HG03159 (cell line): ENCODE measurements around the gene STK39.

Experiments used
- ATAC-seq: cut with Tn5 transposase; IDR thresholded peaks from one replicate; pipeline ENCODE4 v1.9.1; 2021; ENCODE audit warnings: mild to moderate bottlenecking, moderate library complexity; ENCODE audit not compliant: unreplicated experiment

The STK39 gene

DNA sequence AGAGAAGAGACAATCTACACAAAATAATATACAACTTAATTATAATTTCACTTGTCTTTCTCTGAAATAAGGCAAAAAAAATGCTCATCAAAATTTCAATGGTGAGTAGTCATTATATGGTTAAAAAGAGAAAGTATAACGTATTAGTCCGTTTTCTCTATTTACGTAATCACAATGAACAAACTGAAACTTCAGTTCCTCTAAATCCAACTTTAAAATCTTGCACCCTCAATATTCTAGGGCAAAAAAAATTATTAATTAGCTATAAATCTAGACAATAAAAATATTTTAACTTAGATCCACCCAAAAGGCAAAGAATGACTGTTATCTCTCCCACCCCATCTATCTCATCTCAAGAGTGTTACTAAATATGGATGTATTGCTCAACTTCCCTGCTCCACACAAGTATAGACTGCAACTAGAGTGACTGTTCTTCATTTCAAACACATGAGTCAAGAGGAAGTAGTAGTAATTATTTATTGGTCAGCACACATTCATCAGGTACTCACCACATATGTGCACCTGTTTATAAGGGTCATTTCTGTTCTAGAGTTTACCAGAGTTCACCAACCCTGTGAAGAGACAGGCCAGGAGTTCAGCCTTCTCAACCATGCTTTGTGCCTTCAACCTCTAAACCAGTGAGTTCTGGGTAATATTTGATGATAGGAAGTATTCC is 36.4 kb downstream of the STK39 start:
- peak; percentile 64 for ATAC-seq

DNA sequence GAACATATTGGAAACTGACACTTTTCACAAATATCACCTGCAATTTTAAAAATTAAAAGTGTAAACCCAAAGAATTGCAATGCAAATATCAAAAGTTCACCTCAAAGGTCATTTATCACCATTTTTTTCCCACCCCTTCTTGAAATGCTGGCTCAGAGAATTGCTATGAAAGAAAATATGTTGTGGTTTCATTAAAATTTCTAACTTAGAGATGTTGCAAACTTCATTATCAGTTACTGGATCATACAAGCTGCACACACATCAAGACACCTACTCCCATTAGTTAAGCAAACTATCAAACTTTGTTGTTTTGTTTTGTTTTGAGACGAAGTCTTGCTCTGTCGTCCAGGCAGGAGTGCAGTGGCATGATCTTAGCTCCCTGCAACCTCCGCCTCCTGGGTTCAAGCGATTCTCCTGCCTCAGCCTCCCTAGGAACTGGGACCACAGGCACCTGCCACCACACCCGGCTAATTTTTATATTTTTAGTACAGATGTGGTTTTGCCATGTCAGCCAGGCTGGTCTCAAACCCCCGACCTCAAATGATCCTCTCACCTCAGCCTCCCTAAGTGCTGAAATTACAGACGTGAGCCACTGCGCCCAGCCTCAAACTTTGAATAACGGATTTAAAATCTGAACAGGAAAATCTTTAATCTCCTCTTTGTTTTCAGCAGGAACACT is 37.0 kb downstream of the STK39 start:
- no peak for ATAC-seq

GRCh38 chr2:168208652-168209051 is 38.7 kb downstream of the STK39 start:
- no peak for ATAC-seq

- no peak for ATAC-seq
These were observed 39.5 kb downstream of the STK39 start for GRCh38 chr2:168207851-168208250.

- ATAC-seq = no peak
These were observed 43.4 kb downstream of the STK39 start for GRCh38 chr2:168203762-168204693.

DNA sequence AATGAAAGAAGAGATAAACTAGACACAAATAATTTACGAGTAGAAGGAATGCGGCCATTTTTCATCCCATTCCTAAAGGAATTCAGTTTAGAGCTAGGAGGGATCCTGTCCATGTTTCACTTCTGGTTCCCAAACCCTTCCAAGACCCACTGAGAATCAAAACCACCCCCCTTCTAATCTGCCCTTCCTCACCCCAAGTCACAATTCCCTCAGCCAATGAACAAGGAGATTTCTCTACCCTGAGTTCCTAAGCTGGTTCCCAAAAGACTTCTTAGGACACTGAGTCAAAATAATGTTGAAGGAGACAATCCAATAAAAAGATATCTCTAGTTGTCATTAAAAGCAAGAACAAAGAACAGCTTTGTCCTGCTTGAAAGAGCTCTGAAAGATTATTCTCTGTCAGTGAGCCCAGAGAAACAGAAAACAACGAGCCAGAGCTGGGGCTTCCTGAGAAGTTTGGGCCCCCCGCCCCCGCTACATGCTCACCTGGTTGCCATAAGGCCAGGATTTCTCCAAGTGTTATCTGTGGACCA is 45.7 kb downstream of the STK39 start:
- ATAC-seq = no peak

DNA sequence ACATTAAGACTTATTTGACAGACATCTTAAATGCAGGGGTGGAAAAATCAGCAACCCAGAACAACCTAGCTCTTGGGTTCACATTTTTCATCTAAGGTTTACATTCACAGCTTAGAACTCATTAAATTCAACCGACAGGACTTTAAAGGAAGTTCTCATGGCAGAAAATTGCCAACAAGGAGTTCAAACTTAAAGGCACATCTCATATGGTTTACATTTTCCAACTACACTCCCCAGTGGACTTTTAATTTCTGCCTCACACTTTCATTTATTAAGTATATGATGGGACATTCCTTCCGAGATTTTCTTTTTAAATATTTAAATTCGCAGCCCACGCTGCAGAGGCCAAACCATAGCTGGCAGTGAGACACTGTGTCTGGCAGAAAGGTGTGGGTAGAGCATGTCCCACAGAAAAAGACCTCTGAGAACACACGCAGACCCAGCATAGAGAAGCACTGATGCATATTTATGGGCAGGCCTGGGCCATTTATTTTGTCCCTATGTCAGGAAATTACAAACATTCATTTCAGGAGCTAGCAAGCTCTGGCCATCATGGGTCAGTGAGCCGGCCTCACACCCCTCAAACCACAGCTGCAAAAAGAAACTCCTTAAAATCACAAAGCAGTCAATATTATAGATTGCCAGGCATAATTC is 46.3 kb downstream of the STK39 start:
- no peak for ATAC-seq

DNA sequence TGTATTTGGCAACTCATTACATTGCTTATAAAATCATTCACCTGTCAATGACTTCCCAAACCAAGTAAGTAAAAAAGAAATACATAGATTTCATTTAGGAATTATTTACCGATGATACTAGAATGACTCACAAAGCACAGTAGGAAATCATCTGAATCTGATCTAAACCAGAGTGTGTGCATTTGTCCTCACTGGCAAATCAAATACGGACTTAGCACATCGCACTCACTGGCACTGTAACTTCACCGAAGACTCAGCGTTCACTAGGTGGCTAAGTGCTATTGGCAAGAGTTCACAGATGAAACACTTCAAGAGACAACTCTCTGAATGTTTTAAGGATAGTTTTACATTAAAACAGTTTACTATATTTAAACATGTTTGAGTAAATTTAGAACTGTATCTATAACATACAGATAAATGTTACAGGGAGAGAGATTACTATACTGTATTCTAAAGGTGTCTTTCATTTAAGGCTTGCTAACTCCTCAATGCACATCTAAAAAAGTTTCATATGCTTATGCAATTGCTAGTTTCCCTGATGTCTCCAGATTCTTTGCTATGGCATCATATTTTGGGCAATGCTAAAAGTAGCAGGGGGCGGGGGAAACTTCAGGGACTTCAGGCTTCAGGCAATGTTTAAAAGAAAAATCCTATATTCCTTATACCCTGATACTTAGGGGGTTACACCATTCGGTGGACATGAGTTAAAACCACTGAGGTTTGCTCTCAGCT is 48.8 kb downstream of the STK39 start:
- no peak for ATAC-seq

GRCh38 chr2:168196764-168197180 is 50.6 kb downstream of the STK39 start:
- ATAC-seq = no peak

DNA sequence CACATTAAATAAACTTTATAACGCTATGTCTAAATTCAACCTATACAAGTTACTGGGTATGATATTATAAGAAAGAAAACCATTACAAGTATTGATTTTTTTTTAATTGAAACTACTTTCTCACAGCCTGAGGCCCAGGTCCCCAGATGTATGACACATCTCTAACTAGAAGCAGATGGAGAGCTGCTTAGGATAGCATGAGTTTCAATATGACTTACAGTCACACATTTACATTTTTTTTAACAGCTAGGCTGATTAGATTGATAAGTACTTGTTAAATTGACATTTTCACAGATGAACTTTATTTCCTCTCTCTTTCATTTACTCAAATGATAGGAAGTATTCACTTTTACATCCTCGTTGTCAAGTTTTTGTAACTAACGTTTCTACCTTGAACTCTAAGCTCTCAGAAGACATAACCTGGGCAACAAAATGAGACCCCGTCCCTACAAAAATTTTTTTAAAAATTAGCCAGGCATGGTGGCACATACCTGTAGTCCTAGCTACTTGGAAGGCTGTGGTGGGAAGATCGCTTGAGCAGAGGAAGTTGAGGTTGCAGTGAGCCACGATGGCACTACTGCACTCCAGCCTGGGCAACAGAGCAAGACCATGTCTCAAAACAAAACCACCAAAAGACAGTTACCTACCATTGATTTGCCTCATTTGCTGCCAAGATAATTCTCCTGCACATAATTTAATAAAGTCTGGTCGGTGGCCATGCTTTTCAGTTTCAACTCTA is 52.4 kb downstream of the STK39 start:
- ATAC-seq = peak; percentile 96

DNA sequence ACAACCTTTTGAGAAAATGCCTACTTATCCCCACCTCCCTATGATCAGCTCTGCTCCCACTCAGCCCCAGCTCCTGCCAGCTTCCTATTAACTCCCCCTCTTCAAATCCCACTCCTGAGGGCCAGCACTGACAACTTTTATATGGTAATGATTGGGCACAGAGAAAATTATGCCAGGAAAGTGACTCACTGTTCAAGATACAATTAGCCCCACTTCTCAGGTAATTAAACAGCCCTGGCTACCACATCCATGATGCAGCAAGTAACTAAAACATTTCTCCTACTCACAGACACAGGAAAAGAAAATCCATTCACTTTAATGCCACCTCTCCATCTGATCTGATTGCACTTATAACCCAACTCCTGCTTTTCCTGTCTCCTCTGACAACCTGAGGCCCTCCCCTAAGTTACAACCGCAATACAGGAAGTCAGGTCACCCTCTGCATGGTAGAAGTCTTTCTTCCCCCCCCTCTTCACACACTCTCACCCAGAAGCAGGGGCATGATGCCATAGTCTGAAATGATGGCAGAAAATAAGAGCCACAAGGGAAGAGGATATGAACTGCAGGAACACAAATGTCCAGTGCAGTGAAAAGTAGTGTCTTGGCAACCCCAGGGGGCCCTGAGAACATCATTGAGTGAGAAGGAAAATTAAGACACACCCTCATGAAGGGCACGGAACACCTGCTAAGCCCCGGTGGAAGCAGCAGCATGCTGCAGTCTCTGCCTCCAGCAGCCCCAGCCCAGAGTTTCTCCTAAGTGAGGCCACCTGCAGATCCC is 54.4 kb downstream of the STK39 start:
- no peak for ATAC-seq

- no peak for ATAC-seq
These were observed 55.2 kb downstream of the STK39 start for GRCh38 chr2:168191955-168192785.

GRCh38 chr2:168190590-168191336 is 56.6 kb downstream of the STK39 start:
- ATAC-seq = no peak

DNA sequence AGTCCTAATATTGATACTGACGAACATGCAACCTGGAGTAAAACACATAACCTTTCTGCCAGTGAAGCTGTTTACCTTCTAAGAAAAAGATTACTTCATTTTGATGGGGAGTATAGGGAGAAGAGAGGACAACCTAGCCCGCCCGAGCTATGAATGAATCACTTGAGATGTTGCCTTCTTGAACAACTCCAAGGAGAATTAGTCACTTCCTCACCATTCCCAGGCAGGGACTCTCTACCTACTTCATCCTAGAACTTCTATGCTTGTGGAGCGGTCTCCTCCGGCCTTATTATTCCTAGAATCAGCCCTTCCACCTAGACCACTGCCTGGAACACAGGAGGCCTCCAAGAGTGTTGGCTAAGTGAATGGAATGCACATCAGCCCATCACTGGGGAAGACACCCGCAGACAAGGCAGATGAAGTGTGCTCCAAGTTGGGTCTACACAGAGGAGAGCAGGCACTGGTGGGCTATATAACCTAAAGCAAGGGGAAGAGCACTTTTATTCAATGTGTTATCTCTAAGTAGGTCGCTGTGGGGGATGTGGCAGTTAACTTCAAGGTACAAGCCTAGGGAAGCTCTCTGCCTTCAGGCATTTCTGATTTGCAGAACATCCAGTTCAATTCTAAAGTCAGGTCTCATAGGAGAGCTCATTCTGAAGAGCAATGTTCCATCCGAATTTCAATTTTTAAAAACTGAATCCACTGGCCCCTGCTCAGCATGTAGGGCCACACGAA is 57.4 kb downstream of the STK39 start:
- no peak for ATAC-seq

GRCh38 chr2:168188002-168188401 is 59.4 kb downstream of the STK39 start:
- no peak for ATAC-seq

GRCh38 chr2:168186452-168186851 is 60.9 kb downstream of the STK39 start:
- no peak for ATAC-seq
